Smooth muscle cell of the brain vasculature (primary cell): Measurements from ENCODE around the gene SSR4.

Source experiments
- DNase-seq: peaks from one replicate; pipeline ENCODE4 v3.0.0-alpha.2; 2012; ENCODE audit warnings: low read depth, low spot score

SSR4 gene

GRCh38 chrX:153780678-153781427, 13.6 kb upstream of the SSR4 start, which contains the start of gene SRPK3:
Gene SRPK3 (plus strand): TSS chrX:153781041. CDS start chrX:153781087, 46 bp downstream.
- no peak for DNase-seq

GRCh38 chrX:153781428-153782047, 12.9 kb upstream of the SSR4 start:
- DNase-seq = no peak

GRCh38 chrX:153782313-153782712, 12.2 kb upstream of the SSR4 start:
- no peak for DNase-seq

GRCh38 chrX:153782871-153783270, 11.6 kb upstream of the SSR4 start:
- no peak for DNase-seq

- no peak for DNase-seq
These were observed 11.0 kb upstream of the SSR4 start for GRCh38 chrX:153783378-153784013.

- DNase-seq = no peak
These were observed 10.0 kb upstream of the SSR4 start for GRCh38 chrX:153784325-153784967.

- DNase-seq = no peak
These were observed 7.8 kb upstream of the SSR4 start for GRCh38 chrX:153786669-153787068.

GRCh38 chrX:153789654-153790053, 4.8 kb upstream of the SSR4 start:
- DNase-seq = no peak

- no peak for DNase-seq
These were observed 3.2 kb upstream of the SSR4 start for GRCh38 chrX:153791104-153791852.

GRCh38 chrX:153792368-153792767, 2.1 kb upstream of the SSR4 start:
- DNase-seq = no peak

- DNase-seq = no peak
These were observed 1.2 kb upstream of the SSR4 start for GRCh38 chrX:153793291-153793690.

- DNase-seq = no peak
These were observed 689 bp downstream of the SSR4 start for GRCh38 chrX:153794897-153795816.

- no peak for DNase-seq
These were observed 3.0 kb downstream of the SSR4 start for GRCh38 chrX:153797415-153798015.

- no peak for DNase-seq
These were observed 4.9 kb downstream of the SSR4 start for GRCh38 chrX:153799326-153799725.

- no peak for DNase-seq
These were observed 5.8 kb downstream of the SSR4 start for GRCh38 chrX:153800177-153800722.

GRCh38 chrX:153800746-153801145, 6.3 kb downstream of the SSR4 start:
- no peak for DNase-seq

- no peak for DNase-seq
These were observed 7.2 kb downstream of the SSR4 start for GRCh38 chrX:153801669-153802068.

- DNase-seq = no peak
These were observed 8.1 kb downstream of the SSR4 start for GRCh38 chrX:153802513-153803045.
